Lower lobe of right lung (tissue), 2 donors: ENCODE data around the gene RPL3. TPM values are rescaled to one million over a fixed set of nuclear protein-coding genes. Genes with fewer than 3 reads are reported as not detected.

Experiments used
- ATAC-seq, 2 donors: fragments of 200-7000 bp; cut with Tn5 transposase; one replicate each; pipeline ENCODE4 v1.9.1; 2020 to 2022; ENCODE audit warnings: mild to moderate bottlenecking in 2 of 2, moderate library complexity in 2 of 2
- DNase-seq: peaks from one replicate; pipeline ENCODE4 v3.0.0-alpha.2; 2020
- H3K27ac ChIP-seq: fragments of 200-600 bp; one replicate; pipeline ENCODE4 v1.8.0; 2022
- H3K27me3 ChIP-seq: fragments of 200-600 bp; one replicate; pipeline ENCODE4 v1.8.0; 2022; ENCODE audit warnings: low read depth
- H3K36me3 ChIP-seq: fragments of 200-600 bp; one replicate; pipeline ENCODE4 v1.8.0; 2022; ENCODE audit warnings: mild to moderate bottlenecking
- H3K4me1 ChIP-seq: fragments of 200-600 bp; one replicate; pipeline ENCODE4 v1.8.0; 2022
- H3K4me3 ChIP-seq: fragments of 200-600 bp; one replicate; pipeline ENCODE4 v1.8.0; 2022; ENCODE audit warnings: mild to moderate bottlenecking
- H3K9me3 ChIP-seq: fragments of 200-600 bp; one replicate; pipeline ENCODE4 v1.8.0; 2022
- intact Hi-C: fragments of 100-400 bp; cut with DNase I; formaldehyde crosslinking; loops from one replicate; pipeline ENCODE4 v1.11.0; 2022
- total RNA-seq: library from RNA; stranded (reverse); fragmentation: NEBNext Ultra II Directional; extraction: Animal tissue kit (Norgen Biotek cat#: 25700); gene quantifications from one replicate; pipeline ENCODE4 v1.2.1, GENCODE V29; 2021
- TF ChIP-seq, protein P1 (sequence below): fragments of 200-600 bp; IDR thresholded peaks from one replicate; pipeline ENCODE4 v1.8.0; 2022; ENCODE audit warnings: antibody characterized with exemption, mild to moderate bottlenecking
- donor health status: DM: no; HTN: yes; CAD: no; lungs with severe emphysema.

RPL3 gene
- total RNA-seq, 1 donor from 2014 or later: 1,467 TPM

DNA sequence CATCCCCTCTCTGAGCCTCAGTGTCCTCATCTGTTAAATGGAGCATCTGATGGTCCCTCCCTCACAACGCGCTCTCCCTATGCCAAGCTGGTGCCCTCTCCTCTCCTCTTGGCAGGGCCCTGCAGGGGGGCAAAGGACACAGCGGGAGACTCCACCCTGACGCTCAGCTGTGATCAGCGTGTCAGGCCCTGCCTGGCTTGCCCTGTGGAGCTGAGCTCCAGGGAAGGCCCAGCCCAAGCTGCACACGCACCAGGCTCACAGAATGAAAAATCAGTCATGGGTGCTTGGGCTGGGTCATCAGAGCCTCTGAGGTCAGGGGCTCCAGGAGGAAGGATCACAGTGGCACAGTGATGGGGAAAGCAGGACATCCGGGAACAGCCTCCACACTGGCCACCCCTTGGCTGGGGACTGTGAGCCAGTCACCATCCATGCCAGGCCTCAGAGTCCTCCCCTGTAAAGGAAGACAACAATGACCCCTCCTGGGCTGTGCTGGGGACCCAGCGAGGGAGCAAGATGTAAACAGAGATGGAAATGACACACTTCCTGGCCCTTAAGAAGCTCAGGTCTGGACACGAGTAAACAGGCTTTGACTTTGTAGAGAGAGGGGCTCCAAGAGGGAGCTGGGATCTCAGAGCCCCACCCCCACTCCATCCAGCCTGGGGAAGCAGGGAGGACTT is 36.6 kb downstream of the RPL3 start:
- Histone ChIP-seq H3K27ac (peak overlapping the region; percentile 83), H3K9me3 (no peaks in the 10 kb centered on the region), H3K4me1 (peaks cover 61% of the 10 kb centered on the region), H3K27me3 (no peaks in the 10 kb centered on the region), H3K4me3 (no peak overlapping the region), H3K36me3 (no peaks in the 10 kb centered on the region)
- ATAC-seq: peak; percentile 43 to 53
- intact Hi-C loops: no loop called here
- TF ChIP-seq, protein P1, sequence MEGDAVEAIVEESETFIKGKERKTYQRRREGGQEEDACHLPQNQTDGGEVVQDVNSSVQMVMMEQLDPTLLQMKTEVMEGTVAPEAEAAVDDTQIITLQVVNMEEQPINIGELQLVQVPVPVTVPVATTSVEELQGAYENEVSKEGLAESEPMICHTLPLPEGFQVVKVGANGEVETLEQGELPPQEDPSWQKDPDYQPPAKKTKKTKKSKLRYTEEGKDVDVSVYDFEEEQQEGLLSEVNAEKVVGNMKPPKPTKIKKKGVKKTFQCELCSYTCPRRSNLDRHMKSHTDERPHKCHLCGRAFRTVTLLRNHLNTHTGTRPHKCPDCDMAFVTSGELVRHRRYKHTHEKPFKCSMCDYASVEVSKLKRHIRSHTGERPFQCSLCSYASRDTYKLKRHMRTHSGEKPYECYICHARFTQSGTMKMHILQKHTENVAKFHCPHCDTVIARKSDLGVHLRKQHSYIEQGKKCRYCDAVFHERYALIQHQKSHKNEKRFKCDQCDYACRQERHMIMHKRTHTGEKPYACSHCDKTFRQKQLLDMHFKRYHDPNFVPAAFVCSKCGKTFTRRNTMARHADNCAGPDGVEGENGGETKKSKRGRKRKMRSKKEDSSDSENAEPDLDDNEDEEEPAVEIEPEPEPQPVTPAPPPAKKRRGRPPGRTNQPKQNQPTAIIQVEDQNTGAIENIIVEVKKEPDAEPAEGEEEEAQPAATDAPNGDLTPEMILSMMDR: peak; percentile 11
- no peak for DNase-seq

- no peak for ATAC-seq
- no peaks in the 10 kb centered on the region for H3K36me3 ChIP-seq
- intact Hi-C loops: no loop called here
- no peak overlapping the region for H3K27ac ChIP-seq
- TF ChIP-seq, protein P1: no peak
- no peak overlapping the region for H3K4me3 ChIP-seq
- peaks cover 62% of the 10 kb centered on the region for H3K4me1 ChIP-seq
- H3K9me3 ChIP-seq: no peaks in the 10 kb centered on the region
- H3K27me3 ChIP-seq: no peaks in the 10 kb centered on the region
- DNase-seq: no peak
Measured at GRCh38 chr22:39281126-39281525, 38.3 kb downstream of the RPL3 start.

DNA sequence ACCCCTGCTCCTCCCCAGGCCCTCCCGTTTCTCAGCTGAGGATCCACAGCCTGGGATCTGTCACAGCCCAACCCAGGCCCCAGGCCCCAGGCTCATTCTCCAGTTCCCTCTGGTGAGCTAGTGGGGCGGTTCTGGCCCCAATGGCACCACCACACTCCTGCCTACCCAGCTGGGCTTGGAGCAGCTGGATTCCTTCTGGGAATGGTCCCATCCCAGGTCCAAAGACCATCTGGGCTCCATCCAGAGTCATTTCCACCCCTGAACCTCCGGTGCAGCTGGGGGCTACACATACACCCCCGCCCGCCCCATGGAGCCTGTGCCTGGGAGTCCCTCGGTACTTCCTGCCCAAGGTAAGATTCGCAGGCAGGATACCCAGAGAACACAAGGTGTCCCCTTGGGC is 39.2 kb downstream of the RPL3 start:
- H3K9me3 ChIP-seq: no peaks in the 10 kb centered on the region
- no peak overlapping the region for H3K27ac ChIP-seq
- no peak for ATAC-seq
- intact Hi-C loops: no loop called here
- TF ChIP-seq, protein P1: no peak
- peaks cover 62% of the 10 kb centered on the region for H3K4me1 ChIP-seq
- H3K27me3 ChIP-seq: no peaks in the 10 kb centered on the region
- no peak overlapping the region for H3K4me3 ChIP-seq
- no peak for DNase-seq
- no peaks in the 10 kb centered on the region for H3K36me3 ChIP-seq

DNA sequence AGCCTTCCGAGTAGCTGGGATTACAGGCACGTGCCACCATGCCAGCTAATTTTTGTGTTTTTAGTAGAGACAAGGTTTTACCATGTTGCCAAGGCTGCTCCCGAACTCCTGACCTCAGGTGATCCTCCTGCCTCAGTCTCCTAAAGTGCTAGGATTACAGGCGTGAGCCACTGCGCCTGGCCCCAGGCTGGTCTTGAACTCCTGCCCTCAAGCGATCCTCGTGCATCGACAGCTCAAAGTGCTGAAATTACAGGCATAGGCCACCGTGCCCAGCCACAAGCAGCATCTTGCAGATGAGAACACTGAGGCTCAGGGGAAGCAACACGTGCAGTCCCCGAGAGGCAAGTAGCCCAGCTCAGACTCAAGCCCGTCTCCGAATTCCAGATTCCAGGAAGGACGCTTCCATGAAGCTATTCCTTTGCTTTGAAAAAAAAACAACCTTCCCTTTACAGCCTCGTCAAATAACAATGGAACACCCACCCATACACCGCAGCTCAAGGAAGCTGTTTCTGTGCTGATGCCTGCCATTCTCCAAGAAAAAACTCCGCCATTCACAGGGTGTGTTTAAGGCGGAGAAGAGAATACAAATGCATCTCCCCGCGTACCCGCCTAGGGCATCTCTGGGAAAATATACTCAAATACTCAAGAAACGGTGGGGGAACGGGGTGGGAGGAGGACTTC is 40.1 kb downstream of the RPL3 start:
- intact Hi-C loops: no loop called here
- H3K4me1 ChIP-seq: peaks cover 61% of the 10 kb centered on the region
- no peak for ATAC-seq
- no peaks in the 10 kb centered on the region for H3K36me3 ChIP-seq
- no peaks in the 10 kb centered on the region for H3K27me3 ChIP-seq
- no peak overlapping the region for H3K27ac ChIP-seq
- DNase-seq: no peak
- no peaks in the 10 kb centered on the region for H3K9me3 ChIP-seq
- H3K4me3 ChIP-seq: no peak overlapping the region
- TF ChIP-seq, protein P1: no peak

DNA sequence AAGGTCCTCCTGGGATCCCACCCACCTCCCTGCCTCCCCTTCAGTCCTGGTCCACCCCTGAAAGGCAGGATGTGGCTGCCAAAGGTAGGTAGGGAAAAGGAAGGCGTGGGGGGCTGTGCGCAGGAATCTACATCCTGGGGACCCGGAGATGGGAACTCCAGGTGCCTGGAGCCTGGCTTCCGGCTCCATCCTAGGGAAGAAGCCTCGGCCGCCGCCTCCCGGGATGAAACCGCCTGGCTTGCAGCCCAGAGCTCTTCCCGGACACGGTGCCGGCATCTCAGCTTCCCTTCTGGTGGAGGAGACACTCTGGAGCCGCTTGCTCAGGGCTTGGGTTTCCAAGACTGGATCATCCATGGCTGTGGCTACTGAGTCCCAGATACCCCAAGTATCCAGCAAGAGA is 41.4 kb downstream of the RPL3 start:
- Histone ChIP-seq H3K27ac (peak overlapping the region; percentile 49), H3K27me3 (no peaks in the 10 kb centered on the region), H3K36me3 (no peaks in the 10 kb centered on the region), H3K4me1 (peaks cover 48% of the 10 kb centered on the region), H3K9me3 (no peaks in the 10 kb centered on the region), H3K4me3 (no peak overlapping the region)
- intact Hi-C loops: no loop called here
- TF ChIP-seq, protein P1: no peak
- ATAC-seq: no peak
- DNase-seq: no peak
